ENCODE measurements around the gene GALK2.

The GALK2 gene

DNA sequence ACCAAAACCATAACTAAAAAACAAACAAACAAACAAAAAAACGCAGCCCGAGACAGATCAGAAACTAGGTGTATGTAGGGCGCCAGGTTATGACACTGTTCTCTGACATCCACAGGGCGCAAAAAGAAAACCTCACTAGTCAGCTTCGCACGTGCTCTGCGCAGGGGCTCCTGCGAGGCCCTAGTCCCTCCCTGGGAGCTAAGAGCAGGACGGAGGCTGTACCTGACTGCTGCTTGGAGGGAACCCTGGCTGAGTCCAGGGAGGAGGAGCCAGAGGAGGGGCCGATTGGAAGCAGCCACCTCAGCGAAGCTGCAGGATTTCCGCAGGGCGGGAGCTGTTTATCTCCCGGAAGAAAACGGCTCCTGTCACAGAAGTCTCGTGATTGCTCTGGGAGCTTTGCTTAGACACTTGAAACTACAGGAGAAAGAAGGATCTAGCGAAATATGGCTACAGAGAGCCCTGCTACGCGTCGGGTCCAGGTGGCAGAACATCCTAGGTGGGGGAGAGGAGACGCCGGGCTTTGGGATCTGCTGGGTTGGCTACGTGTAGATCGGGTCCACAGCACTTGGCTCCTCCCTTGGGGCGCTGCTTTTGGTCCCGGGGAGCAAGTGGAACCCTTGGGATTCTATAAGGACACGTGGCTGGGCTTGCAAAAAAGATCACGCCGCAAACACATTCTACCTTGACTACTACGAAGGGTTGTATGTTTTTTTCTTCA, at the start of gene GALK2:
Gene GALK2, plus strand, starts transcription at position 368 of the 718 bp plus-strand sequence. Its CDS starts 76 bp downstream, at position 444.
- peak; percentile 68 for DNase-seq (ENCODE audit: low read depth)

- no peak for DNase-seq (ENCODE audit: low read depth)
Measured at GRCh38 chr15:49120832-49121231, 49.2 kb upstream of the GALK2 start.

GRCh38 chr15:49121901-49122300, 48.1 kb upstream of the GALK2 start:
- no peak for DNase-seq (ENCODE audit: low read depth)

DNA sequence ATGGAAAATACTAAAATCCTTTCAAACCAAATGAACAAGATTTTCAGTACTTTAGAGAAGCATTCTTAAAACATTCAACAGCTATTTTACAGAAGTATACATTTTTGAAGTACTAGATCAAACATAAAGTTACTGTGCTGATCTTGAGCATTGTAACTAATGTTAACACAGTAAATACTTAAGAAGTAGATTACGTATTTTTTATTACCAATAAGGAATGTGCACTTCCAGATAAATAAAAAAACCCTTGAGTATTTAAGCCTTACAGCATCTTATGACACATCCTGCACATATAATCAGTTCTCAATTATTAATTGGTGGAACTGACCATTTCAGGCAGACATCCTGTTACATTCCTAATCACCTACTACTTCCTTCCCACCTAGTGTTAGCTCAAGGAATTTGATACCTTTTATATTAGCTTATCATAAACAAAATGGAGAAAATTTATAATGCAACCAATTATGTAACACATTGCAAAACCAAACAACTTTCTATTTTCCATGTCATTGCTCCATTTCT, 47.4 kb upstream of the GALK2 start:
- DNase-seq (ENCODE audit: low read depth) = no peak

GRCh38 chr15:49124371-49124770, 45.7 kb upstream of the GALK2 start:
- DNase-seq (ENCODE audit: low read depth) = no peak

DNA sequence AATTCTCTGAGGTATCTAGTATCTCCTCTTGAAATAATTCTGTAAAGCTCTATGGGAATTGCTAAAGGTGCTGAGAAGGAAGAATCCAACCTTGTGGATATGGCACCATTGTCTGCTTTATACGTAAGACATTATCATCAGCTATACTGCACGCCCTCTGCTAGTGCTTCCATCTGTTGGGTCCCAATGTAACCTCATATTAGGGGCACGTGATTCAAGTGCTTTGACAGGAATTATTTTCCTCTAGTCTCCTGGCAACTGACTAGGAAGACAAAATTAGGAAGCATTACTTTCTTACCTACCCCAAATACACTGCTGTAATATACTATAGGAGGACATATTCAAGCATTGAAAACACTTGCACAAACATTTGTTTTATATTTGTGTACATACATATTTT, 38.6 kb upstream of the GALK2 start:
- DNase-seq (ENCODE audit: low read depth) = no peak

GRCh38 chr15:49134683-49135341, 35.2 kb upstream of the GALK2 start:
- DNase-seq (ENCODE audit: low read depth) = no peak

DNA sequence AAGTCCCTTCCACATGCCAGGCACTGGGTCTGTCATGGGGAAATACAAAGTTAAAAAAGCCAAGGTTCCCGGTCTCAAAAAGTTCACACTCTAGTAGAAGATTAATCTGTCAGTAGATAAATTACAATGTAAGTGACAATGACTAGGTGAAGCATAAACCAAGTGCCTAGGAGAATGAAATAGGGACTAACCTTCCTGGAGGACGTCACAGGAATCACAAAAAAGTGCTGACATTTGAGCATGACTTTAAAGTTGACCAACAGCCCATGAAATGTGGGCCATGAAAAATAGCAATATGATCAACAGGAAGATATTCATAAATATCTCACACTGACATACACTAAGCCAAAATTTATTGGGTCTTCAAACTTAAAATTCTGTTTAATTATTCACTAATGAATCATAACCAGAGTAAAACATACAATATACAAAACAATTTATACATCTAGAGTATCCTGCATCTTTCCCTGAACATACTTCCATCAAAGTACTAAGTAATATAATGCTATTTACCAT, 34.6 kb upstream of the GALK2 start:
- DNase-seq (ENCODE audit: low read depth) = no peak

- no peak for DNase-seq (ENCODE audit: low read depth)
Measured at GRCh38 chr15:49135911-49136310, 34.1 kb upstream of the GALK2 start.

DNA sequence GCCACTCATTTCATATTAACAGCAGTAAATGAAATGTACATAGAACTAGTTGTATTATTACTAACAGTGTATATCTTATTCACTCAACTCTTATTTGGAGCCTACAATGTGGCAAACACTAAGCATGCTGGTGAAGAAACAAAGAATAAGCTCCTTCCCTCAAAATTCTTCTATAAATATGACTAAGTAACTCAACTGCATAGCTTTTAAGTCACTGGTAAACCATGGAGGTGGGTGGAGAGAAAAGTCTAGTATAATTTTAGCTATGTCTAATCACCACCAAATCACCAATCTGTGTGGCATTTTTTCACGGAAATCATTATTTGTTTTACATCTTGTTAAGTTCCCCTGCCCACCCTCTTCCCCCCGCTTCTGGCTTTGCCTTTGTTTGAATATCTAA, 32.2 kb upstream of the GALK2 start:
- DNase-seq (ENCODE audit: low read depth) = no peak

- no peak for DNase-seq (ENCODE audit: low read depth)
Measured at GRCh38 chr15:49145651-49146609, 24.1 kb upstream of the GALK2 start.

- DNase-seq (ENCODE audit: low read depth) = no peak
Measured at GRCh38 chr15:49148298-49148697, 21.7 kb upstream of the GALK2 start.

DNA sequence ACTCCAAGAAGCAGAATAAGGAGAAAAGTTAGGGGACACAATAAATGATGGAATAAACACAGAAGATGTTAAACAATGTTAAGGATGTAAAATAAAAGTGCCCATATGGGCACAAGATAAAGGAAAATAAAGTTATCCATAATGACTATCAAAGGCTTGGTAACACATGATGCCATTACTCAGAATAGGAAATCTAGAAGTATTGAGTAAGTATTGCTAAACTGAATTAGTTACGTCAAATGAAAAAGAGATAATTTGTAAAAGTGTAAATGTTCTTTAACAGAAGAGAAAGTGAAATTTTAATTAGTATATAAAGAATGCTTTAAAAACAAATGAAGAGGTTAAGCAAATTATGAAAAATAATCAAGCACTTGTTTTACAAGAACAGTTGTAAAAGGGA, 21.3 kb upstream of the GALK2 start:
- DNase-seq (ENCODE audit: low read depth) = no peak

DNA sequence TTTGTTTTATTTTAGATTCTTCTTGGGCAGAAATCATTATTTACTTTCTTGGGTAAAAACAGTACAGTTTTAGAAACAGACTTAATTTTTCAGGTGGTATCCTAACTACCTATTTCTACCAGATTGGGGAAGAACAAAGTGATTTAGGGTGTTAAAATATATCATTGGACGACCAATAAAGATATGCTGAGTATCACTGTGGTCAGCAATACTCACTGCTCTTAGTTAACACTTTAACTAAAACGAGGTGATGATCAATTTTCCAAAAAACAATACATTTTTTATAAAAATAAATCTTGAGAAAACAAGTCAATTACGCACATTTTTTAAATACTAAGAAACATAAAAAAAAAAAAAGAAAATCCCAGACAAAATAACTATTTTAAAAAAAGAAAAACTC, 18.2 kb upstream of the GALK2 start:
- no peak for DNase-seq (ENCODE audit: low read depth)

DNA sequence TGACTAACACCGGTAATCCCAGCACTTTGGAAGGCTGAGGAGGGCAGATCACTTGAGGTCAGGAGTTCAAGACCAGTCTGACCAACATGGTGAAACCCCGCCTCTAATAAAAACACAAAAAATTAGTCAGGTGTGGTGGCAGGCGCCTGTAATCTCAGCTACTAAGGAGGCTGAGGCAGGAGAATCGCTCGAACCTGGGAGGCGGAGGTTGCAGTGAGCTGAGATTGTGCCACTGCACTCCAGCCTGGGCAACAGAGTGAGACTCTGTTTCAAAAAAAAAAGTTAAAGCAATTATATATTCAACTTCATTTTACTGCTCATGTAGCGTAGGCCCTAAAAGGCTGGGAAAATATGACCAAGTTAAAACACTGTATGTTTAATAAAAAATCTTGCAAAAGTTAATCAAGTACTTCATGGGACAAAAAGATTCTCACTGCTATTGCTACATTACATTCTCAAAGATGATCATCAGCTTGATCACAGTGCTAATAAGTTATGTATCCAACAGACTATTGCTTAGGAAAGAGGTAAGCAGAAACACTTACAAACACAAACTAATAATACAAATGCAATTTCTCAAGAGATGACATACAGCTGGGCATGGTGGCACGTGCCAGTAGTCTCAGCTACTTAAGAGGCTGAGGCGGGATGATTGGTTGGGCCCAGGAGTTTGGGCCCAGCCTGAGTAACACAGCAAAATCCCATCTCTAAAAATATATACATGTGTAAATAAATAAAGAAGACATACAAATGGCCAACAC, 17.3 kb upstream of the GALK2 start:
- no peak for DNase-seq (ENCODE audit: low read depth)

GRCh38 chr15:49154359-49154758, 15.7 kb upstream of the GALK2 start:
- no peak for DNase-seq (ENCODE audit: low read depth)

GRCh38 chr15:49154799-49155109, 15.3 kb upstream of the GALK2 start:
- no peak for DNase-seq (ENCODE audit: low read depth)

DNA sequence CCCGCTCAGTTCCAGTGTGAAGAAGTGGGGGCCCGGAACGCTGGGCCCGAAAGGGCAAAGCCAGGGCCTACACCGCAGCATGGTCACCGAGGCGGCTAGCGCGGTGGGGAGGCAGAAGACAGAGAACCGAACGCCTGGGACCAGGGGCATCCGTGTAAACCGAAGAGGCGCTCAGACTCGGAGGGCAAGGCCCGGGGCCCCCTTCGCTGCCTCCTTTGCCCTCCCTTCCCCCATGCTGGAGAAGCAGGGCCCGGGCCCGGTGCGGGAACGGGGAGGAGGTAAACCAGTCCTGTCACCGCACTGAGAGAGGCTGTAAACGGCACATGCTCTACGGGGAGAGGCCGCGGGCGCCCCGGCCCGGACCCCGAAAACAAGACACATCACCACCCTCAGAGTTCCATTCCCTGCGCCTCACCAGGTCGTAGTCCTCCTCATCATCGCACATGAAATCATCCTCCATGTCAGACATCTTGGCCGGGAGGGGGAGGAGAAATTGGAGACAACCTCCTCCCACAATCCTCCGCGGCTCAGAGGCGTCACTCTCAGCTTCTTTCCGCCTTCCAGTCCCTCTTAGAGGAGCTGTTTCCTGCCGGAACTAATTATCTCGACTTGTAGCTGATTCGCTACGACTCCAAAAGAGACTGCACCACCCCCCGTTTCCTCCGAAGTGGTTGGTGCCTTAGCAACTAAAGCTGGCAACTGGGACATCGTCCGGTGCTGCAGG, 14.8 kb upstream of the GALK2 start, which contains the start of gene COPS2:
Gene COPS2, minus strand, starts transcription at position 490 of the 724 bp plus-strand sequence. Its CDS starts 21 bp downstream, at position 469.
- DNase-seq (ENCODE audit: low read depth) = peak; percentile 86

DNA sequence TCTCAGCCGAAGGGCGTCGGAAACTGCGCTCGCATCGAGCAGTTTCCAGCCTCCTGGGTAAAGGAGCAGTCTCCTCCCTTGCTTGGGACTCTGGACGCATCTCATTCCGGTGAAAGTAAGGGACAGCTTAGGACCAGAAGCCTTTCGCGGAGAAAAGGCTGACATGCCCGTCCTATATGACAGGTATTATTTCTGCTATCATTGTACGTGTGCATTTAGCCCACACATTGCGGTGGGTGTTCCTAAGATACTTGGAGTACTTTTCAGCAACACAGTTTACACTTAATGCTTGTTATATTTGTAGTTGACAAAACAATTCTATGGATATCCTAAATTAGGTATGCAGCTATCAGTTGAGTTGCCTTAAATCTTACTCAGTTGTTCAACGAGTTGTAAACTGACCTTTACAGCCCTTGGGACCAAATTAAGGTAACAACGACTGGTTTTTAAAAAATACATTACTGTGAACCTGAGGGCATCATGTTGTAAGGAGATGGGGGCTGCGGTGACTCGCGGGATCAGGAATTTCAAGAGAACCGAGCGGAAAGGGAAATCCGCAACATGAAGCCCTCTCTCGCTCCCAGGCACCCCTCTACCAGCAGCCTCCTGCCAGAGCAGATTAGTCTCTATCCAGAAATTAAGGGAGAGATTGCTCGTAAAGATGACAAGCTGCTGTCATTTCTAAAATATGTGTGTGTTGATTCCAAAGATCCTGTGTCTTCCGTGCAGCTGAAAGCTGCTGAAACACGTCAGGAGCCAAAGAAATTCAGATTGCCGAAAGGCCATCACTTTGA, 14.0 kb upstream of the GALK2 start:
- no peak for DNase-seq (ENCODE audit: low read depth)

DNA sequence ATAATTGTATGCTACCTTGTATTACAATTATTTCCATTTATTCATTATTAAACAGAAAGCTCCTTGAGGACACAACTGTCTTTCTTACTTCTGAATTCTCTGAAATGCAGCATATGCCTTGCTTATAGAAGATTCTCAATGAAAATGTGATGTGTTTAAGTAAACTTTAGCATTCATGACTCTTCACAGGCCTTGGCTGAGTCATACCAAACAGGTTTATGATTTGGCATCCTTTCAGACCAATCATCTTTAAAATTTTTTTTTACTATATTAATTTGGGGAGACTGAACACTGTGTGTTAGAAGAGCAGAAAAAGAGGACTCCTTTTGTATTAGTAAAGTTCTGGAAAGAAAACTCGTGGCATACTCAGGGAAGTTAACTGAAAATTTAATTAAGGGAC, 6.4 kb upstream of the GALK2 start:
- no peak for DNase-seq (ENCODE audit: low read depth)

Measured in activated T-helper 9 cell treated with anti-CD3 and anti-CD28 coated beads, Interleukin-2, amount 50 U/mL, for 16 hours (primary cell).